ENCODE measurements around the gene XK.

DNA sequence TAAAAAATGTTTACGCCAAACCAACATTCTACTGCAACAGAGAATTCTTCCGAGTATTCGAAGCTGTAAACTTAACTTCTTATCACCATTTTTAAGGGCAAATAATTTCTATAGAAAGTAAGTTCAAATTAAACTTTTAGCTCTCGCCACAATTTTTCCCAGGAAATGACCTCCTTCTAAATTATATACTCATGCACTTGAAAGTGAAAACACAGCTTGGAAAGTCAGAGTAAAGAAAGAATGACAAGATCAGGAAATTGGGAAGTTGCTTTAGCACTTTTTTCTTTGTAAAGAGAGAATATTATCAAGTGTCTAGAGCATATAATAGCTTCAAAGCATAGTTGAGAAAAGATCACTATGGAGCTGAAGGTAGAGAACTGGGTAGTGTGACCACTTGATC lies 95.5 kb downstream of the XK start:
- no peak for TF ChIP-seq CTCF (IDR thresholded peaks at IDR 0.05)
- TF ChIP-seq EP300 (IDR thresholded peaks at IDR 0.05): no peak
- no peak for TF ChIP-seq POLR2AphosphoS5 (IDR thresholded peaks at IDR 0.05)
- TF ChIP-seq POLR2A (IDR thresholded peaks at IDR 0.05): no peak

Measured in stomach (tissue), 4 donors.